Naive B cell (primary cell): ENCODE data around the gene NUDT16. TPM values are rescaled to one million over a fixed set of nuclear protein-coding genes. Genes with fewer than 3 reads are reported as not detected.
A peak's percentile ranks its signal among the peaks of the same experiment; 100 is the strongest.
"Not testable (repeated sequence)": the region's sequence is repeated elsewhere in the genome, so short reads cannot be mapped to it uniquely, and the experiment has no call there.

Experiments
- ATAC-seq, 2 donors: fragments of 150-1000 bp; cut with Tn5 transposase; 2 replicates each; pipeline ENCODE4 v1.10.0; 2021; ENCODE audit warnings: low read depth in 2 of 2, mild to moderate bottlenecking in 2 of 2, moderate library complexity in 2 of 2
- DNase-seq: peaks from one replicate; pipeline ENCODE4 v3.0.0; 2022
- H3K27ac Mint-ChIP-seq, 6 donors: one replicate each; pipeline ENCODE4 v1.8.0; 2020 to 2022; ENCODE audit warnings: mild to moderate bottlenecking in 6 of 6, mixed read lengths in 6 of 6, moderate library complexity in 5 of 6, inconsistent platforms in 2 of 6
- H3K27me3 Mint-ChIP-seq, 3 donors: one replicate each; pipeline ENCODE4 v1.8.0; 2021 to 2022; ENCODE audit warnings: mixed read lengths in 3 of 3, mild to moderate bottlenecking in 1 of 3
- H3K36me3 Mint-ChIP-seq, 2 donors: one replicate each; pipeline ENCODE4 v1.8.0; 2020 to 2022; ENCODE audit warnings: mixed read lengths in 2 of 2, inconsistent platforms in 1 of 2, mild to moderate bottlenecking in 1 of 2
- H3K4me1 Mint-ChIP-seq, 3 donors: one replicate each; pipeline ENCODE4 v1.8.0; 2020 to 2022; ENCODE audit warnings: mixed read lengths in 3 of 3, inconsistent platforms in 1 of 3, mild to moderate bottlenecking in 1 of 3, moderate library complexity in 1 of 3
- H3K4me3 Mint-ChIP-seq, 8 donors: one replicate each; pipeline ENCODE4 v1.8.0; 2020 to 2022; ENCODE audit warnings: mild to moderate bottlenecking in 8 of 8, mixed read lengths in 8 of 8, moderate library complexity in 8 of 8, inconsistent platforms in 2 of 8
- H3K9me3 Mint-ChIP-seq, 7 donors: one replicate each; pipeline ENCODE4 v1.8.0; 2020 to 2022; ENCODE audit warnings: mixed read lengths in 7 of 7, mild to moderate bottlenecking in 5 of 7, inconsistent platforms in 2 of 7, moderate library complexity in 1 of 7
- polyA plus RNA-seq, 6 donors: library from polyadenylated mRNA; unstranded; fragments of 300-500 nt; fragmentation: Illumina TruSeq; gene quantifications; one replicate each; pipeline ENCODE4 v1.2.3, GENCODE V29; 2021; ENCODE audit warnings: low read depth in 6 of 6

Gene NUDT16
- polyA plus RNA-seq, 6 donors from 2014 or later = 3.4 to 7.7 (median 5.9) TPM

DNA sequence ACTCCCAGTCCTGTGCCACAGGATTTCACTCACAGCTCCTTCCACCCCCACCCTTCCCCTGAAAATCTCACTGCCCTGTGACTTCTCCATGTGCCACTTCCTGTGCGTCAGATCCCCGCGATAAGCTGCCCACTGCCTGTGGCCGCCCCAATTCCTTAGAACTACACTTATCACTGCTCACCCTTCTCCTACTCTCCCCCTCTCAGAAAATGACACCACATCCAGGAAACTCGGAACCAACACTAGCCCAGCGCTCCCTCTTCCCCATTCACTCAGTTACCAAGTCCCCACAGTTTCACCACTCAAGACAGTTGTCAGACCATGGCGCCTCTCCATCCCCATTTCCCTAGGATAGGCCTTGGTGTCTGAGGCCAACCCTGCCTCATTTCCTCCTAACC, 20.5 kb upstream of the NUDT16 start:
- not testable (repeated sequence) for H3K36me3 Mint-ChIP-seq, H3K9me3 Mint-ChIP-seq, DNase-seq
- peak overlapping the region; percentile 61 to 93 (median 89) for H3K4me3 Mint-ChIP-seq
- peak overlapping the region in 1 of 6 donors; percentile 86 for H3K27ac Mint-ChIP-seq
- H3K27me3 Mint-ChIP-seq = peaks cover 5 to 36% (median 26%) of the 10 kb centered on the region in 3 donors
- peak; percentile 9 to 11 for ATAC-seq
- H3K4me1 Mint-ChIP-seq = peaks cover 13 to 20% (median 14%) of the 10 kb centered on the region in 3 donors

GRCh38 chr3:131361464-131362421, 19.8 kb upstream of the NUDT16 start:
- peak; percentile 75 to 81 for ATAC-seq
- Mint-ChIP-seq H3K27me3 (peaks cover 5 to 31% (median 20%) of the 10 kb centered on the region in 3 donors), H3K27ac (peak overlapping the region in 4 of 6 donors; percentile 21 to 91 (median 62)), H3K36me3 (peaks cover 0 to 8% of the 10 kb centered on the region in 2 donors), H3K9me3 (peaks cover 0 to 1% (median 0%) of the 10 kb centered on the region in 7 donors), H3K4me1 (peaks cover 13 to 20% (median 14%) of the 10 kb centered on the region in 3 donors), H3K4me3 (peak overlapping the region; percentile 61 to 93 (median 89))
- peak; percentile 9 for DNase-seq

GRCh38 chr3:131363275-131363674, 18.3 kb upstream of the NUDT16 start:
- H3K36me3 Mint-ChIP-seq = peaks cover 0 to 8% of the 10 kb centered on the region in 2 donors
- peaks cover 13 to 20% (median 14%) of the 10 kb centered on the region in 3 donors for H3K4me1 Mint-ChIP-seq
- no peak overlapping the region for H3K27ac Mint-ChIP-seq
- peaks cover 5 to 31% (median 18%) of the 10 kb centered on the region in 3 donors for H3K27me3 Mint-ChIP-seq
- DNase-seq (no peak), ATAC-seq (no peak)
- peak overlapping the region in 1 of 8 donors; percentile 50 for H3K4me3 Mint-ChIP-seq
- H3K9me3 Mint-ChIP-seq = peaks cover 0 to 1% (median 0%) of the 10 kb centered on the region in 7 donors

- Mint-ChIP-seq H3K27ac (peak overlapping the region in 4 of 6 donors; percentile 46 to 78 (median 60)), H3K27me3 (no peaks in the 10 kb centered on the region), H3K9me3 (no peaks in the 10 kb centered on the region), H3K4me3 (peak overlapping the region in 4 of 8 donors; percentile 27 to 91 (median 54)), H3K36me3 (no peaks in the 10 kb centered on the region), H3K4me1 (peaks cover 8 to 12% (median 11%) of the 10 kb centered on the region in 3 donors)
- no peak for DNase-seq
- peak; percentile 30 to 67 for ATAC-seq
These were observed 10.5 kb upstream of the NUDT16 start for GRCh38 chr3:131370935-131371687.

DNA sequence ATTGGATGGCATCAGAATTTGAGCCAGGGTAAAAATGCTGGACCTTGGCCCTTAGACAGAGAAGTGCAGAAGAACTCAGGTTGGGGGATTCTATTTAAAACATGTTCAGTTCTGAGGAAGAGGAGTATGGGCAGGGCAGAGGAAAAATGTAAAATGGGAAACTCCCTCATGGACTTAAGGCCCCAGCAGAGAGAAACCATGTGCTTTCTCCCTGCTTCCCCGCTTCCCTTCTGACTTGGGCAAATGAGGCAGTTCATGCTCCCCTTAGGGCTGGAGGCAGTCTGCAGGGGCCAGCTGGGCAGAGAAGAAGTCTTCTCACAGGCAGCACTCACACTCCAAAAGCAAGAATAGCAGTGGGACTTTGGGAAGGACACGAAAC, 9.9 kb upstream of the NUDT16 start:
- Mint-ChIP-seq H3K4me3 (peak overlapping the region in 3 of 8 donors; percentile 34 to 91 (median 75)), H3K27me3 (no peaks in the 10 kb centered on the region), H3K9me3 (no peaks in the 10 kb centered on the region), H3K27ac (peak overlapping the region in 4 of 6 donors; percentile 16 to 78 (median 53)), H3K36me3 (no peaks in the 10 kb centered on the region), H3K4me1 (peaks cover 8 to 12% (median 11%) of the 10 kb centered on the region in 3 donors)
- ATAC-seq (no peak), DNase-seq (no peak)

DNA sequence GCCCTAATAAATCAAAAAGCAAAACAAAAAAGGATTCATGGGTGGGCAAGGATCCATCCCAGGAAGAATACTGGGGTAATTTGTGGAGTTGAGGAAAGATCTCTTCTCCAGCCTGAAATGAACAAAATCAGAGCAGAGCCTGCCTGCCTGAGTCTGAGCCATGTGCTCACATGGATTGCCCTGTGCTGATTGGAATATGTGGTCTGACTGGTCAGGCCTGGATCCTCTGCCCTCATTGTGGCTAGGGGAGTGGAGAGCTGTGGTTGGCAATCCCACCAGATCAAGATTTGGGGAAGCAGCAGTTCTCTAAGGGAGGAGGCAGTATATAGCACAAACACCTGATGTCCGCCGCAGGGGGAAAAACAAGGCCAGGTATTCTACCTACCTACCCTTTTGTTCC, 6.8 kb upstream of the NUDT16 start:
- H3K36me3 Mint-ChIP-seq = no peaks in the 10 kb centered on the region
- ATAC-seq = no peak
- no peak overlapping the region for H3K27ac Mint-ChIP-seq
- H3K27me3 Mint-ChIP-seq = no peaks in the 10 kb centered on the region
- no peak overlapping the region for H3K4me3 Mint-ChIP-seq
- no peaks in the 10 kb centered on the region for H3K9me3 Mint-ChIP-seq
- DNase-seq = no peak
- peaks cover 8 to 14% (median 12%) of the 10 kb centered on the region in 3 donors for H3K4me1 Mint-ChIP-seq

DNA sequence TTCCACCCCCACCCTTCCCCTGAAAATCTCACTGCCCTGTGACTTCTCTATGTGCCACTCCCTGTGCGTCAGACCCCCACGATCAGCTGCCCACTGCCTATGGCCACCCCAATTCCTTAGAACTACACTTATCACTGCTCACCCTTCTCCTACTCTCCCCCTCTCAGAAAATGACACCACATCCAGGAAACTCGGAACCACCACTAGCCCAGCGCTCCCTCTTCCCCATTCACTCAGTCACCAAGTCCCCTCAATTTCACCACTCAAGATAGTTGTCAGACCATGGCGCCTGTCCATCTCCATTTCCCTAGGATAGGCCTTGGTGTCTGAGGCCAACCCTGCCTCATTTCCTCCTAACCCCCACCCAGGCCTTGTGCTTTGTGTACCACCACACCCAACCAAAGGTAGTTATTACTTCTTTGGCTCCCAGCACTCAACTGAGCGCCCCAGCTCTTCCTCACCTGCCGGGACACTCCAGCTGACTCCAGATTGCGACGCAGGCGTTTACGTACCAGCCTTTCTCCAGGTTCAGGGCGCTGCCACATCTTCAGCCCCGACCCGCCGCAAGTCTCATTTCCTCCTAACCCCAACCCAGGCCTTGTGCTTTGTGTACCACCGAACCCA, 641 bp upstream of the NUDT16 start:
- DNase-seq, H3K36me3 Mint-ChIP-seq, ATAC-seq, H3K27me3 Mint-ChIP-seq, H3K9me3 Mint-ChIP-seq: not testable (repeated sequence)
- Mint-ChIP-seq H3K4me1 (peaks cover 31 to 37% (median 31%) of the 10 kb centered on the region in 3 donors), H3K27ac (peak overlapping the region; percentile 14 to 98 (median 84)), H3K4me3 (peak overlapping the region; percentile 87 to 100 (median 98))

DNA sequence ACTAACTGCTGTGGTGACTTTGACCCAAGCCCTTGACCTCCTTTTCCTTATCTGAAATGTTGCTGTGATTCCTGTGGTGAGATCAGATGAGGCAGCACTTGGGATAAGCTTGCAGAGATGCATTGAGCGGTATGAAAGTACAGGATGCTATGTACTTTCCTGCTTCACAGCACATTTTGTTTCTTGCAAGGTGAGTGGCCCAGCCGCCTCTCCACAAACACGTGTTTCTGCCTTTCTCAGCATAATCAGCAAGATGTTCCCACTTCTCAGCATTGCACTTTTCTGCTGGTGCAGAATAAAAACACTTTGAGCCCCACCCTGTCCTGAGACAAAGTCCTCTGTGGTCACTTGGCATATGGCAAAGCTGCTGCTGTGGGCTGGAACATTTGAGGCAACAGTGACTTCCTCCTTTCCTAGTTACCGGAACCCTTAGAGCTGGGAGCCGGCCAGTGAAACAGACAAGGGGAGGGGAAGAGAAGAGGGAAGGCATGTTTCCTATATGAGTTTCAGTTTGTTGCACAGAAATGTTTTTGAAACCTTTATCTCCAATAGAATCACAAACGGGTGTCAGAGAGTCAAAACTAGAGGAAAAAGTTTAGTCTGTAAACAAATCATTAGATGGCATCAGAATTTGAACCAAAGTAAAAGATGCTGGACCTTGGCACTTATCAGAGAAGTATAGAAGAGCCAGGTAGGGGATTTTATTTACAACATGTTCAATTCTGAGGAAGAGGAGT, 5.0 kb downstream of the NUDT16 start:
- H3K4me1 Mint-ChIP-seq = peaks cover 33 to 40% (median 34%) of the 10 kb centered on the region in 3 donors
- H3K4me3 Mint-ChIP-seq = peak overlapping the region in 3 of 8 donors; percentile 2 to 31 (median 30)
- peaks cover 0 to 5% (median 0%) of the 10 kb centered on the region in 3 donors for H3K27me3 Mint-ChIP-seq
- H3K36me3 Mint-ChIP-seq = peaks cover 0 to 9% of the 10 kb centered on the region in 2 donors
- DNase-seq (no peak), ATAC-seq (no peak)
- no peaks in the 10 kb centered on the region for H3K9me3 Mint-ChIP-seq
- peak overlapping the region in 3 of 6 donors; percentile 47 to 80 (median 64) for H3K27ac Mint-ChIP-seq

DNA sequence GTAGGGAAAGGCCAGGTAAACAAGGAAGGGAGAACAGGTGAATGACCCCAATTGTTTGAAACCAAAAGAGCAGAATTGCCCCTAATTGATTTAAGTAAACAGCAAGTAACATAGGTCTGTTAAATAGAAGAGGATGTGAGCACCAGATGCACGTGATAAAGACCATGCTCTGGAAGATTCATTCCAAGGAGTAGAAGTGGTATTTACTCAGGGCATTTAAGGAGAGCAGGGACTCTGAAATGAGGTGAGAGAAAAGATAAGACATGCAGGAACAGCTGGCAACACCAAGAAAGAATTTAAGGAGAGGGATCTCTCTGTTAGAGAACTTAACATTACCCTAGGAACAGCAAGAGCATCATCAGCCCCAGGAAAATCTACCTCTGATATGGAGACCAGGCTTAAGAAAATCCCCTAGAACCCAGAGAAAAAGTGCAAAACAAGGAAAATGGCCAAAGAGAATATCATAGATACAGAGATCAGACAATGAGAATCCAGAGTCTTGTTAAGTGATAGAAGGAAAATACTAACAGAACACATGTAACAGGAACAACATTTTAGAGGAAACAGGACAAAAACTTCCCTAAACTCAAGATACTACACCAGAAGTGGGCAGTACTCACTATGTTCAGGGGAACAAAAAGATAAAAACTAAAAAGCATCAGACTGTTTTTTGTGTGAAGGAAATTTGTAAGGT, 6.4 kb downstream of the NUDT16 start:
- peaks cover 0 to 5% (median 0%) of the 10 kb centered on the region in 3 donors for H3K27me3 Mint-ChIP-seq
- H3K36me3 Mint-ChIP-seq = peaks cover 0 to 9% of the 10 kb centered on the region in 2 donors
- ATAC-seq (no peak), DNase-seq (no peak)
- peaks cover 25 to 29% (median 27%) of the 10 kb centered on the region in 3 donors for H3K4me1 Mint-ChIP-seq
- no peaks in the 10 kb centered on the region for H3K9me3 Mint-ChIP-seq
- no peak overlapping the region for H3K27ac Mint-ChIP-seq
- no peak overlapping the region for H3K4me3 Mint-ChIP-seq

- H3K4me3 Mint-ChIP-seq = no peak overlapping the region
- ATAC-seq = no peak
These were observed 6.9 kb downstream of the NUDT16 start for GRCh38 chr3:131388490-131388799.

DNA sequence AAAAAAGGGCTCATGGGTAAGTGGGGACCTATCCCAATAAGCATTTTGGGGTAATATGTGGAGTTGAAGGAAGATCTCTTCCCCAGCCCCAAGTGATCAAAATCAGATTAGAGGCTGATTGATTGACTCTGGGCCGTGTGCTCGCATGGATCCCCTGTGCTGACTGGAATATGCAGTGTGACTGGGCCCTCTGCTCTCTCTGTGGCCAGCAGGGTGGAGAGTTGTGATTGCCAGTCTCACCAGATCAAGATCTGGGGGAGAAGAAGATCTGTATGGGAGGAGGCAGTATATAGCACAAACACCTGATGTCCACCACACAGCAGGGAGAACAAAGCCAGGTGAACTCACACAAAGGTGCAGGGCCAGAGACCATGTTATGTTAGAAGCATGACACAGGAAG, 8.8 kb downstream of the NUDT16 start:
- Mint-ChIP-seq H3K27me3 (peaks cover 0 to 5% (median 0%) of the 10 kb centered on the region in 3 donors), H3K9me3 (no peaks in the 10 kb centered on the region), H3K4me1 (peaks cover 12 to 15% (median 13%) of the 10 kb centered on the region in 3 donors), H3K27ac (no peak overlapping the region), H3K4me3 (no peak overlapping the region), H3K36me3 (no peaks in the 10 kb centered on the region)
- DNase-seq = no peak
- ATAC-seq = no peak

More at GRCh38 chr3:131388490-131388799, 6.9 kb downstream of the NUDT16 start:
- DNase-seq = no peak
- no peak overlapping the region for H3K27ac Mint-ChIP-seq
- H3K27me3 Mint-ChIP-seq = peaks cover 0 to 5% (median 0%) of the 10 kb centered on the region in 3 donors
- H3K4me1 Mint-ChIP-seq = peaks cover 25 to 27% (median 26%) of the 10 kb centered on the region in 3 donors
- peaks cover 0 to 9% of the 10 kb centered on the region in 2 donors for H3K36me3 Mint-ChIP-seq
- H3K9me3 Mint-ChIP-seq = no peaks in the 10 kb centered on the region

DNA sequence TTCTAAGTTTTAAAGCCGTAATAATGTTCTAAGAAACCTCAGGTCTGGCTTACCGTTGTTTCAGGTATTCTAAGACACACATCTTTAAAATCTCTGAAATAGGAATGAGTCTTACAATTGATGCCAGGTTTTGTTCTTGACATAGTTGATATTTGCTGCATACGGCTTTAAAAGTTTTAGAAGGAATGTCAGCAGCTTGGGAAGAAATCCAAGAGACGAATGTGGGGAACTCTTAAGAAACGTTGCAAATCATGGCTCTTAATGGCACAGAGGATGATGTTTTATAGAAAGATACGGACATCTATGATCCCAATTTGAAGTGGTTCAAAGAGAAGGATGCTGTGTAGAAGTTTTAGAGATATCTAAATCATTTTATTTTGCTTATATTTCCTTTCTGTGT, 11.5 kb downstream of the NUDT16 start:
- Mint-ChIP-seq H3K27ac (no peak overlapping the region), H3K9me3 (no peaks in the 10 kb centered on the region), H3K4me1 (no peaks in the 10 kb centered on the region), H3K4me3 (no peak overlapping the region), H3K36me3 (no peaks in the 10 kb centered on the region), H3K27me3 (peaks cover 0 to 5% (median 0%) of the 10 kb centered on the region in 3 donors)
- DNase-seq (no peak), ATAC-seq (no peak)
